ENCODE results near the gene ZNF182. TPM values are rescaled to one million over a fixed set of nuclear protein-coding genes. Genes with fewer than 3 reads are reported as not detected.

The ZNF182 gene
- polyA plus RNA-seq (2013, experiment 1 of 2): 4.8 TPM
- polyA plus RNA-seq (2013, experiment 2 of 2): 4.7 TPM

- peaks cover 0 to 4% of the 10 kb centered on the region in 2 donors for H3K36me3 ChIP-seq (replicated peaks in 1 of 2; ENCODE audit: control insufficient read depth in 2 of 2, insufficient read depth in 2 of 2, low read length in 2 of 2)
- no peak within 1 kb of the TSS for H2AK5ac ChIP-seq (ENCODE audit: low read depth, low read length)
- H3K4me2 ChIP-seq (ENCODE audit: insufficient read depth, low read length, poor library complexity, severe bottlenecking): peak within 1 kb of the TSS; percentile 62
- no peak within 1 kb of the TSS for H2BK120ac ChIP-seq (ENCODE audit: low read depth, low read length)
- no peak within 1 kb of the TSS for H3K27ac ChIP-seq (replicated peaks; ENCODE audit: low read length)
- H2BK15ac ChIP-seq (ENCODE audit: low read length): no peak within 1 kb of the TSS
- H4K8ac ChIP-seq (ENCODE audit: low read depth, low read length): no peak within 1 kb of the TSS
- H3K9ac ChIP-seq (ENCODE audit: low read depth, low read length, poor library complexity): peak within 1 kb of the TSS; percentile 81
- no peak within 1 kb of the TSS for H4K91ac ChIP-seq (ENCODE audit: low read depth, low read length, poor library complexity)
- no CpG with 5 or more reads among the region's 34 CpGs for WGBS, 2 donors (ENCODE audit: extremely low coverage in 2 of 2, insufficient read length in 2 of 2, insufficient replicate concordance in 1 of 2)
- H3K4me1 ChIP-seq (ENCODE audit: control insufficient read depth in 2 of 2, insufficient read depth in 1 of 2, low read depth in 1 of 2, low read length in 2 of 2): no peaks in the 10 kb centered on the region
- peak within 1 kb of the TSS; percentile 24 for H2BK5ac ChIP-seq (ENCODE audit: low read length)
- H3K14ac ChIP-seq (ENCODE audit: low read length): no peak within 1 kb of the TSS
- no peak within 1 kb of the TSS for H3K4ac ChIP-seq (ENCODE audit: low read length)
- no peak within 1 kb of the TSS for H3K23ac ChIP-seq (ENCODE audit: low read depth, low read length, poor library complexity)
- no peaks in the 10 kb centered on the region for H3K27me3 ChIP-seq (ENCODE audit: control insufficient read depth in 3 of 3, insufficient read depth in 3 of 3, low read depth in 1 of 3, low read length in 3 of 3)
- H3K9me3 ChIP-seq (replicated peaks in 1 of 2; ENCODE audit: control insufficient read depth in 2 of 2, insufficient read depth in 1 of 2, low read depth in 1 of 2, low read length in 2 of 2): peaks cover 0 to 3% of the 10 kb centered on the region in 2 donors
- peak; percentile 85 for DNase-seq (ENCODE audit: low spot score)
- H2BK12ac ChIP-seq (ENCODE audit: low read length): no peak within 1 kb of the TSS
- peak within 1 kb of the TSS; percentile 77 to 95 for H3K4me3 ChIP-seq (ENCODE audit: low read length in 2 of 2)
- peak within 1 kb of the TSS; percentile 90 for H2AFZ ChIP-seq (ENCODE audit: low read length)
- H3K79me1 ChIP-seq (ENCODE audit: low read depth, low read length): peaks cover 4% of the 10 kb centered on the region
- H3K18ac ChIP-seq (ENCODE audit: low read length): no peak within 1 kb of the TSS
Observed at GRCh38 chrX:48003758-48004457, at the start of gene ZNF182. TSS of gene ZNF182 (minus strand) at chrX:48003989. CDS start at chrX:48002609, 1,380 bp downstream.

- H4K8ac ChIP-seq (ENCODE audit: low read depth, low read length): no peak overlapping the region
- no peak overlapping the region for H3K14ac ChIP-seq (ENCODE audit: low read length)
- H2BK15ac ChIP-seq (ENCODE audit: low read length): no peak overlapping the region
- H3K27ac ChIP-seq (replicated peaks; ENCODE audit: low read length): no peak overlapping the region
- no peak overlapping the region for H3K4ac ChIP-seq (ENCODE audit: low read length)
- no peaks in the 10 kb centered on the region for H3K4me1 ChIP-seq (ENCODE audit: control insufficient read depth in 2 of 2, insufficient read depth in 1 of 2, low read depth in 1 of 2, low read length in 2 of 2)
- H3K79me1 ChIP-seq (ENCODE audit: low read depth, low read length): no peaks in the 10 kb centered on the region
- H3K23ac ChIP-seq (ENCODE audit: low read depth, low read length, poor library complexity): no peak overlapping the region
- no CpG with 5 or more reads among the region's 5 CpGs for WGBS, 2 donors (ENCODE audit: extremely low coverage in 2 of 2, insufficient read length in 2 of 2, insufficient replicate concordance in 1 of 2)
- no peak overlapping the region for H2BK12ac ChIP-seq (ENCODE audit: low read length)
- H3K18ac ChIP-seq (ENCODE audit: low read length): no peak overlapping the region
- DNase-seq (ENCODE audit: low spot score): no peak
- H2AFZ ChIP-seq (ENCODE audit: low read length): no peak overlapping the region
- H3K4me3 ChIP-seq (ENCODE audit: low read length in 2 of 2): no peak overlapping the region
- no peak overlapping the region for H2BK5ac ChIP-seq (ENCODE audit: low read length)
- H3K36me3 ChIP-seq (replicated peaks in 1 of 2; ENCODE audit: control insufficient read depth in 2 of 2, insufficient read depth in 2 of 2, low read length in 2 of 2): no peaks in the 10 kb centered on the region
- H2BK120ac ChIP-seq (ENCODE audit: low read depth, low read length): no peak overlapping the region
- no peaks in the 10 kb centered on the region for H3K27me3 ChIP-seq (ENCODE audit: control insufficient read depth in 3 of 3, insufficient read depth in 3 of 3, low read depth in 1 of 3, low read length in 3 of 3)
- no peak overlapping the region for H3K9ac ChIP-seq (ENCODE audit: low read depth, low read length, poor library complexity)
- no peak overlapping the region for H2AK5ac ChIP-seq (ENCODE audit: low read depth, low read length)
- H3K4me2 ChIP-seq (ENCODE audit: insufficient read depth, low read length, poor library complexity, severe bottlenecking): no peak overlapping the region
- H4K91ac ChIP-seq (ENCODE audit: low read depth, low read length, poor library complexity): no peak overlapping the region
- H3K9me3 ChIP-seq (replicated peaks in 1 of 2; ENCODE audit: control insufficient read depth in 2 of 2, insufficient read depth in 1 of 2, low read depth in 1 of 2, low read length in 2 of 2): no peaks in the 10 kb centered on the region
Observed at GRCh38 chrX:48046846-48047245, 43.1 kb upstream of the ZNF182 start.

- H3K14ac ChIP-seq (ENCODE audit: low read length): no peak overlapping the region
- H3K4me2 ChIP-seq (ENCODE audit: insufficient read depth, low read length, poor library complexity, severe bottlenecking): no peak overlapping the region
- H3K4me3 ChIP-seq (ENCODE audit: low read length in 2 of 2): no peak overlapping the region
- no peak overlapping the region for H3K4ac ChIP-seq (ENCODE audit: low read length)
- no peak overlapping the region for H3K9ac ChIP-seq (ENCODE audit: low read depth, low read length, poor library complexity)
- no peak overlapping the region for H2BK120ac ChIP-seq (ENCODE audit: low read depth, low read length)
- H3K27me3 ChIP-seq (ENCODE audit: control insufficient read depth in 3 of 3, insufficient read depth in 3 of 3, low read depth in 1 of 3, low read length in 3 of 3): no peaks in the 10 kb centered on the region
- H3K4me1 ChIP-seq (ENCODE audit: control insufficient read depth in 2 of 2, insufficient read depth in 1 of 2, low read depth in 1 of 2, low read length in 2 of 2): no peaks in the 10 kb centered on the region
- H3K36me3 ChIP-seq (replicated peaks in 1 of 2; ENCODE audit: control insufficient read depth in 2 of 2, insufficient read depth in 2 of 2, low read length in 2 of 2): no peaks in the 10 kb centered on the region
- peak overlapping the region; percentile 1 for H3K27ac ChIP-seq (replicated peaks; ENCODE audit: low read length)
- no CpG with 5 or more reads among the region's 8 CpGs for WGBS, 2 donors (ENCODE audit: extremely low coverage in 2 of 2, insufficient read length in 2 of 2, insufficient replicate concordance in 1 of 2)
- no peak overlapping the region for H3K18ac ChIP-seq (ENCODE audit: low read length)
- DNase-seq (ENCODE audit: low spot score): no peak
- H4K8ac ChIP-seq (ENCODE audit: low read depth, low read length): no peak overlapping the region
- H3K9me3 ChIP-seq (replicated peaks in 1 of 2; ENCODE audit: control insufficient read depth in 2 of 2, insufficient read depth in 1 of 2, low read depth in 1 of 2, low read length in 2 of 2): no peaks in the 10 kb centered on the region
- H2AK5ac ChIP-seq (ENCODE audit: low read depth, low read length): no peak overlapping the region
- no peak overlapping the region for H2BK12ac ChIP-seq (ENCODE audit: low read length)
- no peak overlapping the region for H2BK15ac ChIP-seq (ENCODE audit: low read length)
- H4K91ac ChIP-seq (ENCODE audit: low read depth, low read length, poor library complexity): no peak overlapping the region
- H2AFZ ChIP-seq (ENCODE audit: low read length): no peak overlapping the region
- no peak overlapping the region for H2BK5ac ChIP-seq (ENCODE audit: low read length)
- H3K23ac ChIP-seq (ENCODE audit: low read depth, low read length, poor library complexity): no peak overlapping the region
- no peaks in the 10 kb centered on the region for H3K79me1 ChIP-seq (ENCODE audit: low read depth, low read length)
Observed at GRCh38 chrX:48045410-48046311, 41.9 kb upstream of the ZNF182 start.

- Histone ChIP-seq H3K14ac (ENCODE audit: low read length) (no peak overlapping the region), H2AFZ (ENCODE audit: low read length) (no peak overlapping the region), H2BK5ac (ENCODE audit: low read length) (no peak overlapping the region), H2BK120ac (ENCODE audit: low read depth, low read length) (no peak overlapping the region), H3K18ac (ENCODE audit: low read length) (no peak overlapping the region), H3K79me1 (ENCODE audit: low read depth, low read length) (no peaks in the 10 kb centered on the region), H3K9ac (ENCODE audit: low read depth, low read length, poor library complexity) (no peak overlapping the region), H3K4me3 (ENCODE audit: low read length in 2 of 2) (no peak overlapping the region), H4K8ac (ENCODE audit: low read depth, low read length) (no peak overlapping the region), H3K27ac (replicated peaks; ENCODE audit: low read length) (no peak overlapping the region), H3K36me3 (replicated peaks in 1 of 2; ENCODE audit: control insufficient read depth in 2 of 2, insufficient read depth in 2 of 2, low read length in 2 of 2) (no peaks in the 10 kb centered on the region), H3K9me3 (replicated peaks in 1 of 2; ENCODE audit: control insufficient read depth in 2 of 2, insufficient read depth in 1 of 2, low read depth in 1 of 2, low read length in 2 of 2) (no peaks in the 10 kb centered on the region), H2AK5ac (ENCODE audit: low read depth, low read length) (no peak overlapping the region), H3K4ac (ENCODE audit: low read length) (no peak overlapping the region), H4K91ac (ENCODE audit: low read depth, low read length, poor library complexity) (no peak overlapping the region), H3K27me3 (ENCODE audit: control insufficient read depth in 3 of 3, insufficient read depth in 3 of 3, low read depth in 1 of 3, low read length in 3 of 3) (no peaks in the 10 kb centered on the region), H2BK12ac (ENCODE audit: low read length) (no peak overlapping the region), H3K23ac (ENCODE audit: low read depth, low read length, poor library complexity) (no peak overlapping the region), H3K4me2 (ENCODE audit: insufficient read depth, low read length, poor library complexity, severe bottlenecking) (no peak overlapping the region), H2BK15ac (ENCODE audit: low read length) (no peak overlapping the region), H3K4me1 (ENCODE audit: control insufficient read depth in 2 of 2, insufficient read depth in 1 of 2, low read depth in 1 of 2, low read length in 2 of 2) (no peaks in the 10 kb centered on the region)
- no CpG with 5 or more reads among the region's 4 CpGs for WGBS, 2 donors (ENCODE audit: extremely low coverage in 2 of 2, insufficient read length in 2 of 2, insufficient replicate concordance in 1 of 2)
- no peak for DNase-seq (ENCODE audit: low spot score)
Observed at GRCh38 chrX:48043056-48043455, 39.3 kb upstream of the ZNF182 start.

Data from neuronal stem cell (in vitro differentiated cells).